SK-N-SH treated with all-trans-retinoic acid at 6 μM for 48 hours (cell line): Measurements from ENCODE around the gene RNF157.
"Not testable (repeated sequence)": the region's sequence is repeated elsewhere in the genome, so short reads cannot be mapped to it uniquely, and the experiment has no call there.

Source experiments
- ATAC-seq: fragments of 200-7000 bp; cut with Tn5 transposase; 3 replicates; pipeline ENCODE4 v1.9.1; 2020; ENCODE audit warnings: mild to moderate bottlenecking, moderate library complexity
- ARNTL ChIP-seq: fragments of 450-650 bp; formaldehyde crosslinking; IDR thresholded peaks from 2 replicates; pipeline ENCODE4 v1.5.0; 2020; ENCODE audit warnings: low read depth, mild to moderate bottlenecking, moderate library complexity, borderline replicate concordance
- BACH2 ChIP-seq: fragments of 250-450 bp; sonication (Bioruptor Pico); IDR thresholded peaks from 2 replicates; pipeline ENCODE4 v1.9.0; 2021; ENCODE audit warnings: mild to moderate bottlenecking, borderline replicate concordance
- CSDC2 ChIP-seq: fragments of 250-450 bp; sonication (Bioruptor Pico); IDR thresholded peaks from 2 replicates; pipeline ENCODE4 v1.5.0; 2020; ENCODE audit warnings: mild to moderate bottlenecking, moderate library complexity
- ESRRG ChIP-seq: fragments of 250-450 bp; sonication (Bioruptor Pico); IDR thresholded peaks from 2 replicates; pipeline ENCODE4 v1.6.1; 2021; ENCODE audit warnings: mild to moderate bottlenecking
- GLIS3 ChIP-seq: fragments of 250-450 bp; sonication (Bioruptor Pico); IDR thresholded peaks from 2 replicates; pipeline ENCODE4 v1.5.0; 2020; ENCODE audit warnings: mild to moderate bottlenecking, moderate library complexity
- OSR1 ChIP-seq: fragments of 250-450 bp; sonication (Bioruptor Pico); IDR thresholded peaks from 2 replicates; pipeline ENCODE4 v1.8.0; 2022; ENCODE audit warnings: moderate library complexity, mild to moderate bottlenecking, inconsistent platforms
- PPARA ChIP-seq: fragments of 250-450 bp; sonication (Bioruptor Pico); IDR thresholded peaks from 2 replicates; pipeline ENCODE4 v1.5.0; 2020; ENCODE audit warnings: mild to moderate bottlenecking, borderline replicate concordance
- RARB ChIP-seq: fragments of 250-450 bp; sonication (Bioruptor Pico); IDR thresholded peaks from 2 replicates; pipeline ENCODE4 v1.8.0; 2021; ENCODE audit warnings: mild to moderate bottlenecking, moderate library complexity
- SNAI2 ChIP-seq: fragments of 250-450 bp; sonication (Bioruptor Pico); IDR thresholded peaks from 2 replicates; pipeline ENCODE4 v1.5.0; 2020; ENCODE audit warnings: mild to moderate bottlenecking, moderate library complexity
- TCF4 ChIP-seq: fragments of 250-450 bp; sonication (Bioruptor Pico); IDR thresholded peaks from 2 replicates; pipeline ENCODE4 v1.8.0; 2021; ENCODE audit warnings: mild to moderate bottlenecking, moderate library complexity, borderline replicate concordance
- TOX ChIP-seq: fragments of 250-450 bp; sonication (Bioruptor Pico); IDR thresholded peaks from 2 replicates; pipeline ENCODE4 v1.8.0; 2021; ENCODE audit warnings: mild to moderate bottlenecking, moderate library complexity, borderline replicate concordance
- ZC3H10 ChIP-seq: fragments of 250-450 bp; sonication (Bioruptor Pico); IDR thresholded peaks from 2 replicates; pipeline ENCODE4 v1.5.1; 2021; ENCODE audit warnings: mild to moderate bottlenecking, moderate library complexity
- ZFP30 ChIP-seq: fragments of 450-650 bp; formaldehyde crosslinking; IDR thresholded peaks from 2 replicates; pipeline ENCODE4 v1.5.0; 2022; ENCODE audit warnings: mild to moderate bottlenecking, moderate library complexity
- ZNF565 ChIP-seq: fragments of 450-650 bp; formaldehyde crosslinking; conservative IDR thresholded peaks from 2 replicates; pipeline ENCODE4 v1.5.0; 2020; ENCODE audit warnings: low read depth, mild to moderate bottlenecking, moderate library complexity
- ZNF70 ChIP-seq: fragments of 450-650 bp; formaldehyde crosslinking; IDR thresholded peaks from 2 replicates; pipeline ENCODE4 v1.5.0; 2020; ENCODE audit warnings: mild to moderate bottlenecking, moderate library complexity
- ZNF8 ChIP-seq: fragments of 450-650 bp; formaldehyde crosslinking; IDR thresholded peaks from 2 replicates; pipeline ENCODE4 v1.5.0; 2020; ENCODE audit warnings: mild to moderate bottlenecking, moderate library complexity
- TF ChIP-seq, protein P1 (sequence below): fragments of 250-450 bp; sonication (Bioruptor Pico); IDR thresholded peaks from 2 replicates; pipeline ENCODE4 v1.8.0; 2020; ENCODE audit warnings: mild to moderate bottlenecking, moderate library complexity, borderline replicate concordance
- TF ChIP-seq, protein P2 (sequence below): fragments of 250-450 bp; sonication (Bioruptor Pico); IDR thresholded peaks from 2 replicates; pipeline ENCODE4 v1.5.1; 2020; ENCODE audit warnings: low read depth, mild to moderate bottlenecking, moderate library complexity
- TF ChIP-seq, protein P3 (sequence below): fragments of 250-450 bp; sonication (Bioruptor Pico); IDR thresholded peaks from 2 replicates; pipeline ENCODE4 v1.5.0; 2020; ENCODE audit warnings: mild to moderate bottlenecking, moderate library complexity
- TF ChIP-seq, protein P4 (sequence below): fragments of 250-450 bp; sonication (Bioruptor Pico); IDR thresholded peaks from 2 replicates; pipeline ENCODE4 v1.8.0; 2021; ENCODE audit warnings: low read depth, mild to moderate bottlenecking, moderate library complexity, borderline replicate concordance
- TF ChIP-seq, protein P5 (sequence below): fragments of 250-450 bp; sonication (Bioruptor Pico); IDR thresholded peaks from 2 replicates; pipeline ENCODE4 v1.5.1; 2021; ENCODE audit warnings: mild to moderate bottlenecking, moderate library complexity

Gene RNF157

DNA sequence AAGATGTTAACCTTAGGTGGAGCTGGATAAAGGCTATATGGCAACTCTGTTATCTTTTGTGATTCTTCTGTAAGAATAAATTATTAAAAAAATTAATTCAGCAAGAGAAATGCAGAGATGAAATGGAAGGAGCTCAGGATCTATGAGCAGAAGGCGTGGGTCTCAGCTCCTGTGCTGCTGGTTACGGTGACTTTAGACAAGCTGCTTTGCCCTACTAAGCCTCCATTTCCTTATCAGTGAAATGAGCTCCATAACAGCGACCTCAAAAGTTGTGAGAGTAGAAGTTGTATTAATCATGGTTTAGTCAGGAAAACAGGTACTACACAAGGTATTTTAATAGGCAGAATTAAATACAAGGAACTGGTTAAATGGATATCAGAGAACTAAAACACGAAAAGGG lies 51.0 kb downstream of the RNF157 start:
- ATAC-seq = no peak
- TF ChIP-seq ZC3H10 (no peak), ZNF8 (CRISPR knock-in tag) (no peak), TOX (CRISPR knock-in tag) (no peak), ZNF70 (CRISPR knock-in tag) (no peak), SNAI2 (CRISPR knock-in tag) (no peak), TCF4 (CRISPR knock-in tag) (no peak), PPARA (no peak), ARNTL (CRISPR knock-in tag) (no peak), GLIS3 (CRISPR knock-in tag) (no peak), OSR1 (no peak), BACH2 (CRISPR knock-in tag) (no peak), ESRRG (no peak), CSDC2 (CRISPR knock-in tag) (no peak), RARB (CRISPR knock-in tag) (no peak)
- TF ChIP-seq, protein P1, sequence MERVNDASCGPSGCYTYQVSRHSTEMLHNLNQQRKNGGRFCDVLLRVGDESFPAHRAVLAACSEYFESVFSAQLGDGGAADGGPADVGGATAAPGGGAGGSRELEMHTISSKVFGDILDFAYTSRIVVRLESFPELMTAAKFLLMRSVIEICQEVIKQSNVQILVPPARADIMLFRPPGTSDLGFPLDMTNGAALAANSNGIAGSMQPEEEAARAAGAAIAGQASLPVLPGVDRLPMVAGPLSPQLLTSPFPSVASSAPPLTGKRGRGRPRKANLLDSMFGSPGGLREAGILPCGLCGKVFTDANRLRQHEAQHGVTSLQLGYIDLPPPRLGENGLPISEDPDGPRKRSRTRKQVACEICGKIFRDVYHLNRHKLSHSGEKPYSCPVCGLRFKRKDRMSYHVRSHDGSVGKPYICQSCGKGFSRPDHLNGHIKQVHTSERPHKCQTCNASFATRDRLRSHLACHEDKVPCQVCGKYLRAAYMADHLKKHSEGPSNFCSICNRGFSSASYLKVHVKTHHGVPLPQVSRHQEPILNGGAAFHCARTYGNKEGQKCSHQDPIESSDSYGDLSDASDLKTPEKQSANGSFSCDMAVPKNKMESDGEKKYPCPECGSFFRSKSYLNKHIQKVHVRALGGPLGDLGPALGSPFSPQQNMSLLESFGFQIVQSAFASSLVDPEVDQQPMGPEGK (CRISPR knock-in tag) = no peak
- TF ChIP-seq, protein P2, sequence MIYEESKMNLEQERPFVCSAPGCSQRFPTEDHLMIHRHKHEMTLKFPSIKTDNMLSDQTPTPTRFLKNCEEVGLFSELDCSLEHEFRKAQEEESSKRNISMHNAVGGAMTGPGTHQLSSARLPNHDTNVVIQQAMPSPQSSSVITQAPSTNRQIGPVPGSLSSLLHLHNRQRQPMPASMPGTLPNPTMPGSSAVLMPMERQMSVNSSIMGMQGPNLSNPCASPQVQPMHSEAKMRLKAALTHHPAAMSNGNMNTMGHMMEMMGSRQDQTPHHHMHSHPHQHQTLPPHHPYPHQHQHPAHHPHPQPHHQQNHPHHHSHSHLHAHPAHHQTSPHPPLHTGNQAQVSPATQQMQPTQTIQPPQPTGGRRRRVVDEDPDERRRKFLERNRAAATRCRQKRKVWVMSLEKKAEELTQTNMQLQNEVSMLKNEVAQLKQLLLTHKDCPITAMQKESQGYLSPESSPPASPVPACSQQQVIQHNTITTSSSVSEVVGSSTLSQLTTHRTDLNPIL = no peak
- TF ChIP-seq, protein P3, sequence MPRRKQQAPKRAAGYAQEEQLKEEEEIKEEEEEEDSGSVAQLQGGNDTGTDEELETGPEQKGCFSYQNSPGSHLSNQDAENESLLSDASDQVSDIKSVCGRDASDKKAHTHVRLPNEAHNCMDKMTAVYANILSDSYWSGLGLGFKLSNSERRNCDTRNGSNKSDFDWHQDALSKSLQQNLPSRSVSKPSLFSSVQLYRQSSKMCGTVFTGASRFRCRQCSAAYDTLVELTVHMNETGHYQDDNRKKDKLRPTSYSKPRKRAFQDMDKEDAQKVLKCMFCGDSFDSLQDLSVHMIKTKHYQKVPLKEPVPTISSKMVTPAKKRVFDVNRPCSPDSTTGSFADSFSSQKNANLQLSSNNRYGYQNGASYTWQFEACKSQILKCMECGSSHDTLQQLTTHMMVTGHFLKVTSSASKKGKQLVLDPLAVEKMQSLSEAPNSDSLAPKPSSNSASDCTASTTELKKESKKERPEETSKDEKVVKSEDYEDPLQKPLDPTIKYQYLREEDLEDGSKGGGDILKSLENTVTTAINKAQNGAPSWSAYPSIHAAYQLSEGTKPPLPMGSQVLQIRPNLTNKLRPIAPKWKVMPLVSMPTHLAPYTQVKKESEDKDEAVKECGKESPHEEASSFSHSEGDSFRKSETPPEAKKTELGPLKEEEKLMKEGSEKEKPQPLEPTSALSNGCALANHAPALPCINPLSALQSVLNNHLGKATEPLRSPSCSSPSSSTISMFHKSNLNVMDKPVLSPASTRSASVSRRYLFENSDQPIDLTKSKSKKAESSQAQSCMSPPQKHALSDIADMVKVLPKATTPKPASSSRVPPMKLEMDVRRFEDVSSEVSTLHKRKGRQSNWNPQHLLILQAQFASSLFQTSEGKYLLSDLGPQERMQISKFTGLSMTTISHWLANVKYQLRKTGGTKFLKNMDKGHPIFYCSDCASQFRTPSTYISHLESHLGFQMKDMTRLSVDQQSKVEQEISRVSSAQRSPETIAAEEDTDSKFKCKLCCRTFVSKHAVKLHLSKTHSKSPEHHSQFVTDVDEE (CRISPR knock-in tag) = no peak
- TF ChIP-seq, protein P4, sequence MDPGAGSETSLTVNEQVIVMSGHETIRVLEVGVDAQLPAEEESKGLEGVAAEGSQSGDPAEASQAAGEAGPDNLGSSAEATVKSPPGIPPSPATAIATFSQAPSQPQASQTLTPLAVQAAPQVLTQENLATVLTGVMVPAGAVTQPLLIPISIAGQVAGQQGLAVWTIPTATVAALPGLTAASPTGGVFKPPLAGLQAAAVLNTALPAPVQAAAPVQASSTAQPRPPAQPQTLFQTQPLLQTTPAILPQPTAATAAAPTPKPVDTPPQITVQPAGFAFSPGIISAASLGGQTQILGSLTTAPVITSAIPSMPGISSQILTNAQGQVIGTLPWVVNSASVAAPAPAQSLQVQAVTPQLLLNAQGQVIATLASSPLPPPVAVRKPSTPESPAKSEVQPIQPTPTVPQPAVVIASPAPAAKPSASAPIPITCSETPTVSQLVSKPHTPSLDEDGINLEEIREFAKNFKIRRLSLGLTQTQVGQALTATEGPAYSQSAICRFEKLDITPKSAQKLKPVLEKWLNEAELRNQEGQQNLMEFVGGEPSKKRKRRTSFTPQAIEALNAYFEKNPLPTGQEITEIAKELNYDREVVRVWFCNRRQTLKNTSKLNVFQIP (CRISPR knock-in tag) = no peak
- TF ChIP-seq, protein P5, sequence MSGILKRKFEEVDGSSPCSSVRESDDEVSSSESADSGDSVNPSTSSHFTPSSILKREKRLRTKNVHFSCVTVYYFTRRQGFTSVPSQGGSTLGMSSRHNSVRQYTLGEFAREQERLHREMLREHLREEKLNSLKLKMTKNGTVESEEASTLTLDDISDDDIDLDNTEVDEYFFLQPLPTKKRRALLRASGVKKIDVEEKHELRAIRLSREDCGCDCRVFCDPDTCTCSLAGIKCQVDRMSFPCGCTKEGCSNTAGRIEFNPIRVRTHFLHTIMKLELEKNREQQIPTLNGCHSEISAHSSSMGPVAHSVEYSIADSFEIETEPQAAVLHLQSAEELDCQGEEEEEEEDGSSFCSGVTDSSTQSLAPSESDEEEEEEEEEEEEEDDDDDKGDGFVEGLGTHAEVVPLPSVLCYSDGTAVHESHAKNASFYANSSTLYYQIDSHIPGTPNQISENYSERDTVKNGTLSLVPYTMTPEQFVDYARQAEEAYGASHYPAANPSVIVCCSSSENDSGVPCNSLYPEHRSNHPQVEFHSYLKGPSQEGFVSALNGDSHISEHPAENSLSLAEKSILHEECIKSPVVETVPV = no peak

DNA sequence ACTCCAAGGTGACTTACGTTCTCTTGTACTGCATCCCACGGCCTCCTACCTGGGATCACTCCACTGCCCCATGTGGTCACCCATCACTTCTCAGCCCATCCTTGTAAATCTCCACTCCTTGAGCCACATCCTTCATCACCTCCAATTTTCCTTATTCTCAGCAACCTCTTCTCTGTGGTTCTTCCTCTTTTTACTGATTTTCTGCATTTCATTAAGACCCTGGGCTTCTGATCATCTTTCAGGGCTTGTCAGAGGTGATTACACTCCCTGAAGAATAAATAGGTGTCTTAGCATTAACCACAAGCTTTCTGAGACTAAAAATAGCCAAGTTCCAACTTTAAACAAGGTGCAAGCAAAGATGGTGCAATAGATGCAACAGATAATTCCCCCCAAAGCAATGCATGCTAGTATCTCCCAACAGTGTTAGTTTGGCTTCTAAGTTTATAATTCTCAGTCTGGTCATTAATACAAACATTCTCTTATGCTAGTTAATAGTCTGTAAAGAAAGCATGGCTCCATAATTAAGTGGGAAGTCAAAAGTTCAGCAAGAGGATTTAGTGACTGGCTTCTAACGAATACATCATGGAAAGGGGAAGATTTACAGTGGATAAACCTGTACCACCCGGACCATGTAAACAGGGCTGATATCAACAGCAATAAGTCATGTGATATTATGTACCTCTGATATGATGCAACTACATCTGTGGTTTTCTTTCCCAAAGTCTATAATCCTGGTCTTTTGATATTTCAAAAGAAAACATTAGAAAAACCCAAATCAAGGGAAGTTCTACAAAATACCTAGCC lies 51.9 kb downstream of the RNF157 start:
- TF ChIP-seq ZNF565 (CRISPR knock-in tag) (no peak), TOX (CRISPR knock-in tag) (no peak), SNAI2 (CRISPR knock-in tag) (no peak), CSDC2 (CRISPR knock-in tag) (no peak), ZFP30 (CRISPR knock-in tag) (no peak), OSR1 (no peak)
- ATAC-seq = no peak

DNA sequence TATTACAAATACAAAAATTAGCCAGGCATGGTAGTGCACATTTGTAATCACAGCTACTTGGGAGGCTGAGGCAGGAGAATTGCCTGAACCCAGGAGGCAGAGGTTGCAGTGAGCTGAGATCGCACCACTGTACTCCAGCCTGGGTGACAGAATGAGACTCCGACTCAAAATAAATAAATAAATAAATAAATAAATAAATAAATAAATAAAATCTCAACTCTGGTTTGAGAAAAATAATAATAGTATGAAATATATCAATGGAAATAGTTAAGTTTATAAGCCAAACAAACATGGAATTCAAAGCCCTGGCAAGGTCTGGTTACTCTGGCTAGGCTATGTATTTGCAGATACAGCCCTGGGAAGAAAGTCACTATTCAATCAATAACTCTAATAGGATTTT lies 53.5 kb downstream of the RNF157 start:
- not testable (repeated sequence) for ATAC-seq
